GM23338 (cell line): ENCODE results near the gene ABCA6. TPM values are rescaled to one million over a fixed set of nuclear protein-coding genes. Genes with fewer than 3 reads are reported as not detected.

Experiments used
- ATAC-seq: fragments of 200-7000 bp; cut with Tn5 transposase; 3 replicates; pipeline ENCODE4 v1.9.1; 2020
- DNase-seq: peaks from one replicate; pipeline ENCODE4 v3.0.0-alpha.2; 2015; ENCODE audit warnings: low spot score
- H2AFZ ChIP-seq: fragments of 200-600 bp; sonication (generic); 2 replicates; pipeline ENCODE4 v1.8.0; 2016; ENCODE audit warnings: antibody characterized with exemption, mild to moderate bottlenecking, moderate library complexity
- H3F3A ChIP-seq: fragments of 200-600 bp; sonication (generic); replicated peaks from 2 replicates; pipeline ENCODE4 v1.8.0; 2017; ENCODE audit warnings: antibody characterized with exemption, mixed run types, low read depth
- H3K27ac ChIP-seq: fragments of 200-600 bp; sonication (generic); 2 replicates; pipeline ENCODE4 v1.6.1; 2016; ENCODE audit warnings: low read depth
- H3K27me3 ChIP-seq: fragments of 200-600 bp; sonication (generic); 2 replicates; pipeline ENCODE4 v1.8.0; 2016; ENCODE audit warnings: mild to moderate bottlenecking, mixed run types, moderate library complexity; ENCODE audit not compliant: insufficient read depth
- H3K36me3 ChIP-seq: fragments of 200-600 bp; sonication (generic); 2 replicates; pipeline ENCODE4 v1.8.0; 2016; ENCODE audit warnings: mild to moderate bottlenecking; ENCODE audit not compliant: insufficient read depth
- H3K4me1 ChIP-seq: fragments of 200-600 bp; sonication (generic); 2 replicates; pipeline ENCODE4 v1.8.0; 2016; ENCODE audit warnings: mild to moderate bottlenecking, moderate library complexity; ENCODE audit not compliant: insufficient read depth
- H3K4me2 ChIP-seq: fragments of 200-600 bp; sonication (generic); 2 replicates; pipeline ENCODE4 v1.7.1; 2017; ENCODE audit warnings: mixed run types
- H3K4me3 ChIP-seq: fragments of 200-600 bp; sonication (generic); 2 replicates; pipeline ENCODE4 v1.6.1; 2016; ENCODE audit warnings: mixed run types
- H3K79me2 ChIP-seq: fragments of 200-600 bp; sonication (generic); replicated peaks from 2 replicates; pipeline ENCODE4 v1.8.0; 2017; ENCODE audit warnings: mild to moderate bottlenecking; ENCODE audit not compliant: insufficient read depth
- H3K9me2 ChIP-seq: fragments of 200-600 bp; sonication (generic); 2 replicates; pipeline ENCODE4 v1.8.0; 2017; ENCODE audit not compliant: insufficient read depth
- H4K20me1 ChIP-seq: fragments of 200-600 bp; sonication (generic); replicated peaks from 2 replicates; pipeline ENCODE4 v1.8.0; 2017; ENCODE audit warnings: mild to moderate bottlenecking; ENCODE audit not compliant: insufficient read depth
- H3K27ac Mint-ChIP-seq: 2 replicates; pipeline ENCODE4 v1.8.0; 2020; ENCODE audit warnings: inconsistent platforms, mild to moderate bottlenecking, moderate library complexity, mixed read lengths
- H3K27me3 Mint-ChIP-seq: 3 replicates; pipeline ENCODE4 v1.8.0; 2022; ENCODE audit warnings: low read depth, mild to moderate bottlenecking, moderate library complexity, mixed read lengths, inconsistent platforms; ENCODE audit not compliant: insufficient read depth, poor library complexity
- H3K36me3 Mint-ChIP-seq: 3 replicates; pipeline ENCODE4 v1.8.0; 2021; ENCODE audit warnings: low read depth, mild to moderate bottlenecking, inconsistent platforms, moderate library complexity, mixed read lengths
- H3K4me1 Mint-ChIP-seq: 3 replicates; pipeline ENCODE4 v1.8.0; 2020; ENCODE audit warnings: mild to moderate bottlenecking, inconsistent platforms, mixed read lengths
- H3K4me3 Mint-ChIP-seq: 3 replicates; pipeline ENCODE4 v1.8.0; 2021; ENCODE audit warnings: moderate library complexity, mild to moderate bottlenecking, inconsistent platforms, mixed read lengths
- H3K9me3 Mint-ChIP-seq: 3 replicates; pipeline ENCODE4 v1.8.0; 2020; ENCODE audit warnings: moderate library complexity, mild to moderate bottlenecking, inconsistent platforms, mixed read lengths
- CREB1 ChIP-seq: fragments of 250-450 bp; sonication (Bioruptor Pico); IDR thresholded peaks from 2 replicates; pipeline ENCODE4 v1.5.0; 2020; ENCODE audit warnings: low read depth, mild to moderate bottlenecking, moderate library complexity
- JUNB ChIP-seq: IDR thresholded peaks from one replicate; pipeline ENCODE4 v1.6.1; 2016; ENCODE audit warnings: antibody characterized with exemption; ENCODE audit not compliant: unreplicated experiment
- NANOG ChIP-seq: IDR thresholded peaks from 2 replicates; pipeline ENCODE4 v1.6.1; 2016; ENCODE audit warnings: antibody characterized with exemption, borderline replicate concordance
- POLR2AphosphoS5 ChIP-seq: IDR thresholded peaks from 2 replicates; pipeline ENCODE4 v1.6.1; 2016; ENCODE audit warnings: antibody characterized with exemption, low read depth
- STAT1 ChIP-seq: IDR thresholded peaks from one replicate; pipeline ENCODE4 v1.6.1; 2016; ENCODE audit warnings: antibody characterized with exemption; ENCODE audit not compliant: unreplicated experiment
- ZNF114 ChIP-seq: fragments of 250-450 bp; sonication (Bioruptor Pico); IDR thresholded peaks from 2 replicates; pipeline ENCODE4 v1.5.0; 2020; ENCODE audit warnings: mild to moderate bottlenecking, moderate library complexity
- ZNF331 ChIP-seq: fragments of 250-450 bp; sonication (Bioruptor Pico); IDR thresholded peaks from 2 replicates; pipeline ENCODE4 v1.5.0; 2020; ENCODE audit warnings: low read depth, mild to moderate bottlenecking, moderate library complexity
- polyA plus RNA-seq: library from polyadenylated mRNA; unstranded; fragments of >200 nt; fragmentation: Nextera tagmentation; extraction: Ambion mirVana; gene quantifications from 2 replicates; pipeline ENCODE4 v1.2.1, GENCODE V29; 2016
- total RNA-seq: library from RNA; depleted of rRNA; stranded (reverse); fragments of >200 nt; shearing (Covaris generic); gene quantifications from 2 replicates; pipeline ENCODE4 v1.2.3, GENCODE V29; 2014
- TF ChIP-seq, protein P1 (sequence below): IDR thresholded peaks from one replicate; pipeline ENCODE4 v1.6.1; 2018; ENCODE audit warnings: antibody characterized with exemption; ENCODE audit not compliant: unreplicated experiment
- TF ChIP-seq, protein P2 (sequence below), 2 experiments: fragments of 200-600 bp in 1 of 2; sonication (generic) in 1 of 2; conservative IDR thresholded peaks; 2 replicates each; pipeline versions ENCODE4 v1.5.1 to v1.6.1; 2016 to 2017; ENCODE audit warnings: antibody characterized with exemption in 2 of 2, low read depth in 2 of 2, mild to moderate bottlenecking in 2 of 2, moderate library complexity in 1 of 2
- TF ChIP-seq, protein P3 (sequence below): IDR thresholded peaks from 2 replicates; pipeline ENCODE4 v1.6.1; 2016; ENCODE audit warnings: antibody characterized with exemption
- TF ChIP-seq, protein P4 (sequence below): fragments of 250-450 bp; sonication (Bioruptor Pico); IDR thresholded peaks from 2 replicates; pipeline ENCODE4 v1.5.0; 2020; ENCODE audit warnings: mild to moderate bottlenecking, moderate library complexity

The ABCA6 gene
- total and polyA plus RNA-seq, 2 experiments from 2014 or later: not detected

DNA sequence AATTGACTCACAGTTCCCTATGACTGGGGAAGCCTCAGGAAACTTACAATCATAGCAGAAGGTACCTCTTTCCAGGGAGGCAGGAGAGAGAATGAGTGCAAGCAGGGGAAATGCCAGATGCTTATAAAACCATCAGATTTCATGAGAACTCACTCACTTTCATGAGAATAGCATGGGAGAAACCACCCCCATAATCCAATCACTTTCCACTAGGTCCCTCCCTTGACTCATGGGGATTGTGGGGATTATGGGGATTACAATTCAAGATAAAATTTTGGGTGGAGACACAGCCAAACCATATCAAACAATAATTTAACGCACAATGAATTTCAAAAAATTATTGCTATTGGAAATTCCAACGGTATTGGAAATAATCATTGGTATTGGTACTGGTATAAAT is 96.0 kb downstream of the ABCA6 start:
- Histone ChIP-seq H4K20me1 (no peaks in the 10 kb centered on the region), H3F3A (no peaks in the 10 kb centered on the region), H3K4me2 (no peak overlapping the region), H3K27me3 (no peaks in the 10 kb centered on the region), H2AFZ (no peak overlapping the region), H3K4me1 (no peaks in the 10 kb centered on the region), H3K27ac (no peak overlapping the region), H3K79me2 (no peaks in the 10 kb centered on the region), H3K36me3 (no peaks in the 10 kb centered on the region), H3K4me3 (no peak overlapping the region), H3K9me2 (no peaks in the 10 kb centered on the region)
- Mint-ChIP-seq H3K27me3 (peaks cover 2% of the 10 kb centered on the region), H3K27ac (no peak overlapping the region), H3K4me3 (no peak overlapping the region), H3K4me1 (no peaks in the 10 kb centered on the region), H3K36me3 (no peaks in the 10 kb centered on the region), H3K9me3 (no peaks in the 10 kb centered on the region)
- TF ChIP-seq, protein P1, sequence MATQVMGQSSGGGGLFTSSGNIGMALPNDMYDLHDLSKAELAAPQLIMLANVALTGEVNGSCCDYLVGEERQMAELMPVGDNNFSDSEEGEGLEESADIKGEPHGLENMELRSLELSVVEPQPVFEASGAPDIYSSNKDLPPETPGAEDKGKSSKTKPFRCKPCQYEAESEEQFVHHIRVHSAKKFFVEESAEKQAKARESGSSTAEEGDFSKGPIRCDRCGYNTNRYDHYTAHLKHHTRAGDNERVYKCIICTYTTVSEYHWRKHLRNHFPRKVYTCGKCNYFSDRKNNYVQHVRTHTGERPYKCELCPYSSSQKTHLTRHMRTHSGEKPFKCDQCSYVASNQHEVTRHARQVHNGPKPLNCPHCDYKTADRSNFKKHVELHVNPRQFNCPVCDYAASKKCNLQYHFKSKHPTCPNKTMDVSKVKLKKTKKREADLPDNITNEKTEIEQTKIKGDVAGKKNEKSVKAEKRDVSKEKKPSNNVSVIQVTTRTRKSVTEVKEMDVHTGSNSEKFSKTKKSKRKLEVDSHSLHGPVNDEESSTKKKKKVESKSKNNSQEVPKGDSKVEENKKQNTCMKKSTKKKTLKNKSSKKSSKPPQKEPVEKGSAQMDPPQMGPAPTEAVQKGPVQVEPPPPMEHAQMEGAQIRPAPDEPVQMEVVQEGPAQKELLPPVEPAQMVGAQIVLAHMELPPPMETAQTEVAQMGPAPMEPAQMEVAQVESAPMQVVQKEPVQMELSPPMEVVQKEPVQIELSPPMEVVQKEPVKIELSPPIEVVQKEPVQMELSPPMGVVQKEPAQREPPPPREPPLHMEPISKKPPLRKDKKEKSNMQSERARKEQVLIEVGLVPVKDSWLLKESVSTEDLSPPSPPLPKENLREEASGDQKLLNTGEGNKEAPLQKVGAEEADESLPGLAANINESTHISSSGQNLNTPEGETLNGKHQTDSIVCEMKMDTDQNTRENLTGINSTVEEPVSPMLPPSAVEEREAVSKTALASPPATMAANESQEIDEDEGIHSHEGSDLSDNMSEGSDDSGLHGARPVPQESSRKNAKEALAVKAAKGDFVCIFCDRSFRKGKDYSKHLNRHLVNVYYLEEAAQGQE: no peak
- DNase-seq (no peak), ATAC-seq (no peak)

DNA sequence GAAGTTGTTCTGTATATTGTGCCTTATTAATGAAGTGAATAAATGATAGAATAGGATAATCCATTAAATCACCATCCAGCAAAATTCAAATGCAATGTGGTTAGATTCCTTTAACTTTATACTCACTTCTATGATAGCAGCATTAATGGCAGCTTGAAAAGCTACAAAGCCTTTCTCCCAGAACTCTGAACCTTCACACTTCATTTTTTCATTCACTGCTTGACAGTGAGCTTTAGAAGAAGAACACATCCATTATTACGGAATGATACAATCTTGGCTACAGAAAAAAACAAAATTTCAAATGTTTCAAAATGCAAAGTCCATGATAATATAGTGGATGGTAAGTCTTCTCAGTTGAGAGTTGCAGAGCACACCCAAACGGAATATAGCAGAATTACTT is 97.3 kb downstream of the ABCA6 start:
- Mint-ChIP-seq H3K36me3 (no peaks in the 10 kb centered on the region), H3K4me3 (no peak overlapping the region), H3K4me1 (no peaks in the 10 kb centered on the region), H3K27ac (no peak overlapping the region), H3K27me3 (peaks cover 2% of the 10 kb centered on the region), H3K9me3 (no peaks in the 10 kb centered on the region)
- no peaks in the 10 kb centered on the region for H3K9me2 ChIP-seq
- no peak overlapping the region for H3K4me3 ChIP-seq
- no peak overlapping the region for H3K27ac ChIP-seq
- H3K36me3 ChIP-seq: no peaks in the 10 kb centered on the region
- H4K20me1 ChIP-seq: no peaks in the 10 kb centered on the region
- no peaks in the 10 kb centered on the region for H3K27me3 ChIP-seq
- no peaks in the 10 kb centered on the region for H3F3A ChIP-seq
- H3K4me1 ChIP-seq: no peaks in the 10 kb centered on the region
- H2AFZ ChIP-seq: no peak overlapping the region
- DNase-seq (no peak), ATAC-seq (no peak)
- H3K79me2 ChIP-seq: no peaks in the 10 kb centered on the region
- H3K4me2 ChIP-seq: no peak overlapping the region
- TF ChIP-seq, protein P2, sequence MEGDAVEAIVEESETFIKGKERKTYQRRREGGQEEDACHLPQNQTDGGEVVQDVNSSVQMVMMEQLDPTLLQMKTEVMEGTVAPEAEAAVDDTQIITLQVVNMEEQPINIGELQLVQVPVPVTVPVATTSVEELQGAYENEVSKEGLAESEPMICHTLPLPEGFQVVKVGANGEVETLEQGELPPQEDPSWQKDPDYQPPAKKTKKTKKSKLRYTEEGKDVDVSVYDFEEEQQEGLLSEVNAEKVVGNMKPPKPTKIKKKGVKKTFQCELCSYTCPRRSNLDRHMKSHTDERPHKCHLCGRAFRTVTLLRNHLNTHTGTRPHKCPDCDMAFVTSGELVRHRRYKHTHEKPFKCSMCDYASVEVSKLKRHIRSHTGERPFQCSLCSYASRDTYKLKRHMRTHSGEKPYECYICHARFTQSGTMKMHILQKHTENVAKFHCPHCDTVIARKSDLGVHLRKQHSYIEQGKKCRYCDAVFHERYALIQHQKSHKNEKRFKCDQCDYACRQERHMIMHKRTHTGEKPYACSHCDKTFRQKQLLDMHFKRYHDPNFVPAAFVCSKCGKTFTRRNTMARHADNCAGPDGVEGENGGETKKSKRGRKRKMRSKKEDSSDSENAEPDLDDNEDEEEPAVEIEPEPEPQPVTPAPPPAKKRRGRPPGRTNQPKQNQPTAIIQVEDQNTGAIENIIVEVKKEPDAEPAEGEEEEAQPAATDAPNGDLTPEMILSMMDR (conservative IDR thresholded peaks at IDR 0.05; ENCODE audit: low read depth in 2 of 2): no peak
- TF ChIP-seq POLR2AphosphoS5 (no peak), ZNF114 (CRISPR knock-in tag) (no peak), JUNB (no peak), NANOG (no peak), CREB1 (CRISPR knock-in tag) (no peak), ZNF331 (no peak), STAT1 (no peak)
- TF ChIP-seq, protein P3, sequence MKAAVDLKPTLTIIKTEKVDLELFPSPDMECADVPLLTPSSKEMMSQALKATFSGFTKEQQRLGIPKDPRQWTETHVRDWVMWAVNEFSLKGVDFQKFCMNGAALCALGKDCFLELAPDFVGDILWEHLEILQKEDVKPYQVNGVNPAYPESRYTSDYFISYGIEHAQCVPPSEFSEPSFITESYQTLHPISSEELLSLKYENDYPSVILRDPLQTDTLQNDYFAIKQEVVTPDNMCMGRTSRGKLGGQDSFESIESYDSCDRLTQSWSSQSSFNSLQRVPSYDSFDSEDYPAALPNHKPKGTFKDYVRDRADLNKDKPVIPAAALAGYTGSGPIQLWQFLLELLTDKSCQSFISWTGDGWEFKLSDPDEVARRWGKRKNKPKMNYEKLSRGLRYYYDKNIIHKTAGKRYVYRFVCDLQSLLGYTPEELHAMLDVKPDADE: no peak
- TF ChIP-seq, protein P4, sequence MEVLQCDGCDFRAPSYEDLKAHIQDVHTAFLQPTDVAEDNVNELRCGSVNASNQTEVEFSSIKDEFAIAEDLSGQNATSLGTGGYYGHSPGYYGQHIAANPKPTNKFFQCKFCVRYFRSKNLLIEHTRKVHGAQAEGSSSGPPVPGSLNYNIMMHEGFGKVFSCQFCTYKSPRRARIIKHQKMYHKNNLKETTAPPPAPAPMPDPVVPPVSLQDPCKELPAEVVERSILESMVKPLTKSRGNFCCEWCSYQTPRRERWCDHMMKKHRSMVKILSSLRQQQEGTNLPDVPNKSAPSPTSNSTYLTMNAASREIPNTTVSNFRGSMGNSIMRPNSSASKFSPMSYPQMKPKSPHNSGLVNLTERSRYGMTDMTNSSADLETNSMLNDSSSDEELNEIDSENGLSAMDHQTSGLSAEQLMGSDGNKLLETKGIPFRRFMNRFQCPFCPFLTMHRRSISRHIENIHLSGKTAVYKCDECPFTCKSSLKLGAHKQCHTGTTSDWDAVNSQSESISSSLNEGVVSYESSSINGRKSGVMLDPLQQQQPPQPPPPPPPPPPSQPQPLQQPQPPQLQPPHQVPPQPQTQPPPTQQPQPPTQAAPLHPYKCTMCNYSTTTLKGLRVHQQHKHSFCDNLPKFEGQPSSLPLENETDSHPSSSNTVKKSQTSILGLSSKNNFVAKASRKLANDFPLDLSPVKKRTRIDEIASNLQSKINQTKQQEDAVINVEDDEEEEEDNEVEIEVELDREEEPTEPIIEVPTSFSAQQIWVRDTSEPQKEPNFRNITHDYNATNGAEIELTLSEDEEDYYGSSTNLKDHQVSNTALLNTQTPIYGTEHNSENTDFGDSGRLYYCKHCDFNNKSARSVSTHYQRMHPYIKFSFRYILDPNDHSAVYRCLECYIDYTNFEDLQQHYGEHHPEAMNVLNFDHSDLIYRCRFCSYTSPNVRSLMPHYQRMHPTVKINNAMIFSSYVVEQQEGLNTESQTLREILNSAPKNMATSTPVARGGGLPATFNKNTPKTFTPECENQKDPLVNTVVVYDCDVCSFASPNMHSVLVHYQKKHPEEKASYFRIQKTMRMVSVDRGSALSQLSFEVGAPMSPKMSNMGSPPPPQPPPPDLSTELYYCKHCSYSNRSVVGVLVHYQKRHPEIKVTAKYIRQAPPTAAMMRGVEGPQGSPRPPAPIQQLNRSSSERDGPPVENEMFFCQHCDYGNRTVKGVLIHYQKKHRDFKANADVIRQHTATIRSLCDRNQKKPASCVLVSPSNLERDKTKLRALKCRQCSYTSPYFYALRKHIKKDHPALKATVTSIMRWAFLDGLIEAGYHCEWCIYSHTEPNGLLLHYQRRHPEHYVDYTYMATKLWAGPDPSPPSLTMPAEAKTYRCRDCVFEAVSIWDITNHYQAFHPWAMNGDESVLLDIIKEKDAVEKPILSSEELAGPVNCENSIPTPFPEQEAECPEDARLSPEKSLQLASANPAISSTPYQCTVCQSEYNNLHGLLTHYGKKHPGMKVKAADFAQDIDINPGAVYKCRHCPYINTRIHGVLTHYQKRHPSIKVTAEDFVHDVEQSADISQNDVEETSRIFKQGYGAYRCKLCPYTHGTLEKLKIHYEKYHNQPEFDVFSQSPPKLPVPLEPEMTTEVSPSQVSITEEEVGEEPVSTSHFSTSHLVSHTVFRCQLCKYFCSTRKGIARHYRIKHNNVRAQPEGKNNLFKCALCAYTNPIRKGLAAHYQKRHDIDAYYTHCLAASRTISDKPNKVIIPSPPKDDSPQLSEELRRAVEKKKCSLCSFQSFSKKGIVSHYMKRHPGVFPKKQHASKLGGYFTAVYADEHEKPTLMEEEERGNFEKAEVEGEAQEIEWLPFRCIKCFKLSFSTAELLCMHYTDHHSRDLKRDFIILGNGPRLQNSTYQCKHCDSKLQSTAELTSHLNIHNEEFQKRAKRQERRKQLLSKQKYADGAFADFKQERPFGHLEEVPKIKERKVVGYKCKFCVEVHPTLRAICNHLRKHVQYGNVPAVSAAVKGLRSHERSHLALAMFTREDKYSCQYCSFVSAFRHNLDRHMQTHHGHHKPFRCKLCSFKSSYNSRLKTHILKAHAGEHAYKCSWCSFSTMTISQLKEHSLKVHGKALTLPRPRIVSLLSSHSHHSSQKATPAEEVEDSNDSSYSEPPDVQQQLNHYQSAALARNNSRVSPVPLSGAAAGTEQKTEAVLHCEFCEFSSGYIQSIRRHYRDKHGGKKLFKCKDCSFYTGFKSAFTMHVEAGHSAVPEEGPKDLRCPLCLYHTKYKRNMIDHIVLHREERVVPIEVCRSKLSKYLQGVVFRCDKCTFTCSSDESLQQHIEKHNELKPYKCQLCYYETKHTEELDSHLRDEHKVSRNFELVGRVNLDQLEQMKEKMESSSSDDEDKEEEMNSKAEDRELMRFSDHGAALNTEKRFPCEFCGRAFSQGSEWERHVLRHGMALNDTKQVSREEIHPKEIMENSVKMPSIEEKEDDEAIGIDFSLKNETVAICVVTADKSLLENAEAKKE (CRISPR knock-in tag): no peak
